OCI-LY3 (cell line): Measurements from ENCODE around the gene BICDL2.

Experiments
- CTCF ChIP-seq: fragments of 200-600, 300-600 bp; sonication (generic); IDR thresholded peaks from 2 replicates; pipeline ENCODE4 v1.5.1; 2014; ENCODE audit warnings: antibody characterized with exemption, low read length, low read depth
- EZH2phosphoT487 ChIP-seq: fragments of 200-600 bp; shearing (Covaris generic); IDR thresholded peaks from 2 replicates; pipeline ENCODE4 v1.6.1; 2018; ENCODE audit warnings: antibody characterized with exemption, mixed run types, low read depth

- TF ChIP-seq CTCF (no peak), EZH2phosphoT487 (no peak)
Observed at GRCh38 chr16:3023669-3024478, 12.9 kb downstream of the BICDL2 start, which contains the start of the genes HCFC1R1 and THOC6.
